ENCODE measurements around the gene SPTBN1.

SPTBN1 gene

DNA sequence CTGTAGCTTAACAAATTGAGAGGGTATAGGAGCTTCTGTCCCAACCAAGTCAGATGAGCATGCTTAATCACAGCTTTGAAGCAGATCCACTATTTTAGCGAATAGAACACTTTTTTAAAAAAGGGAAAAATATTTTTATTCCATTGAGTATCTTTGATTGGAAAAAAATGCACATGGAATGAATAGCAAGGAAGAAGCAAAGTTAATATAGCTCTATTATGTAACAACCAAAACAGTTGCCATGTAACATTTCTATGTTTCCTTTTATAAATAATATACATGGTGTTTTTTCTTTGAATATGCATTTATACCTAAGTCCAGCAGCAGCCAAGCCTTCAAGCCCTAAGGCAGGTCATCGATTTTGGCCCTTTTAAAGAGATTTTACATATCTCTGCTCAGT is 21.4 kb upstream of the SPTBN1 start:
- DNase-seq = no peak

DNA sequence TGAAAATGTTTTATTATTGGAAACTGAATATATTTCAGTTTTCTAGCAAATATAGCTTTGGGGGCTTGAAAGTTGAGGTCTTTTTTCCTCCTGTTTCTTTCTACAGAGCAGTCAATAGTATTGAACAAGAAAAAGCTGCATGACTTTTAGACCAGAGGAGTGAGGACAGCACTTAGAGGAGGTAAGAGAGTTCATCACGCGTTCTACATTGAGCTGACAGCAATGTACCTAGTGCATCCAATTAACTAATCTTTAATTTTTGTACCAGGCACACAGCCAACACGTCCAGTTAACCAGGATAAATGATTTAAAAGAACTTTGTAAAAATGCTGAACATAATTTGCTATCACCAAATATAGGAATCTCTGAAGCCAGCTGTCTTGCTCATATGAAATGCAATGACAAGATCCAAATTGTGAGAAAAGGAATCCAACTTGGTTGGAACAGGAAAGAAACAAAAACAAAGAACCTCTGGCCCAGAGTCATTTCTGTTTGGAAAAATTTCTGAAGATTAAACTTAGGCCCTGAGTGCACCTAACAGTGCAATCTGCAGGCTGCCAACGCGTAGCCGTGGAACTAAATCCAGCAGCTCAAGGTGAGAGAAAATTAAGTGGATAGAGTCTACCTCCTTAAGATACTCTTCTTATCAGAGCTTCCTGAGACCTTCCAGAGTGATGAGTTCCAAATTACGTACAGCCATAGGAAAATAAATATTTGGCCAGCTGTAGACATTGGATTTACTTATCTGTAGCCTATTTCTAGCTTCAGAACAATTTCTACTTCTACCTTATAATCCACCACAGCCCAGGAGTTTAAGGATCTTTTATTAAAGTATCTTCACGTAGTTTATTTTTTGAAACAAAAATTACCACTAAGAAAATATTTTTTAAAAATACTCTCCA is 20.6 kb upstream of the SPTBN1 start:
- no peak for DNase-seq

DNA sequence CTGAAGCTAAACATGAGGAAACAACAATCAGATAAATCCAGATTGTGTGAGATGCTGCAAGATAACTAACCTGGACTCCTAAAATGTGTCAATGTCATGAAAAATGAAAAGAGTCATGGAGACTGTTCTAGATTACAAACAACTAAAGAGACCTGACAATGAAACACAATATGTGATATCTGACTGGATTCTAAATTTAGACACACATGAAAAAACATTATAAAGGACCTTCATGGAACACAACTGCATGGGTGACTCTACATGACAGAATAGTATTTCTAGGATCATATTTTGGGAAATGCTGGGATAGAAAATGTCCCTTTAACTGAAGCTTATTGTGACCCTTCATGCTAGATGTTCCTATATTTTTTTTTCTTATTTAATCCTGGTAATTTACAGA is 18.5 kb upstream of the SPTBN1 start:
- no peak for DNase-seq

DNA sequence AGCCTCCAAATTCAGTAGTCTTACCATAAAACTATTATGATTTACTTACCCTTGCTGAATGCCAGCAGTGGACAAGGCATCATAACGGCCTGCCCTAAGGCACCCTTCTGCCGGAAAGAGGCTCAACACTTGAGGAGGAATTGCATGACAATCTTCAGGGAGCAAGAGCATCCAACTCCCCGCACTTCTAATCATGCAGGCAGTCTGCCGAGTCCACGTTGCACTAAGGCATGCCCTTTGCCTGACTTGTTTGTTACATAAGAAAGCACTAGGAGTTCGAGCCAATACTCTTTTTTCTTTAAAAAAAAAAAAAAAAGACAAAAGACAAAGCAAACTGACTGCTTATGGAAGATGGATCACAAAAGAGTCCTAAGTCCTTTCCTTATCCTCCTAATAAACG is 17.9 kb upstream of the SPTBN1 start:
- no peak for DNase-seq

DNA sequence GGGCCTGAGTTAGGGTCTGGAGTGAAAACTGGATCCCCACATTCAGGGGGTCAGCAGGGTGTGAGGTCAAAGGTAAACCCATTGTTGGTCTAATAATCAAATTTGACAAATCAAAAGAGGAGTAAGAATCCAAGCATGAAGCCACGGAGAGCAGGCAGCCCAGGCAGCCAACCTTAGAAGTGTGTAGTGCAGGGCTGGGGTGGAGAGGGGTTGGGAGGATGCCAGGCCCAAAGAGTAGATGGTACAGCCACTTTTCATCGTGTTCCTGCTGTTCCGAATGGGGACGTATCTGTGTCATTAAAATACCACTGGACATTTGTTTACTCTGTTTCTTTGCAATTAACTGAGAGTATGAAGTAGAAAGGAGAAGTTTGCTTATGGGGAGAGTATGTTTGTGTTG is 16.5 kb upstream of the SPTBN1 start:
- DNase-seq = no peak

DNA sequence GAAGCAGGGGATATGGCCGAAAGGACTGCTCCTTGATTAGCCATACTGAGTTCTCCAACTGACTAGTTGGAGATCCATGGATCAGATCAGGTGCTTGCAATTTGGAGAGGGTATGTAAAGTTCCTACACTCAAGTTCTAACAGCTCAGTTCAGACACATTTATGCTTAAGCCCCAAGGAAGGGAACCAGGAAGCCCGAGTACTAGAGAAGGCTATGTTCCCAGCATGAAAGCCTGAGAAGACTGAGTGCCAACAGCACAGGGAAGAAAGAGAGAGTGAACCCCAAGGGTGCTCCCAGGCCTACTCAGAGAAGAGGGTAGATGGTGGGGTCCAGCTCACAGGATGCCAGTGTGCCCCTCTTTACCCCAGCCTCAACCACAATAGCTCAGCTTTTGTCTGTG is 16.1 kb upstream of the SPTBN1 start:
- DNase-seq = no peak

DNA sequence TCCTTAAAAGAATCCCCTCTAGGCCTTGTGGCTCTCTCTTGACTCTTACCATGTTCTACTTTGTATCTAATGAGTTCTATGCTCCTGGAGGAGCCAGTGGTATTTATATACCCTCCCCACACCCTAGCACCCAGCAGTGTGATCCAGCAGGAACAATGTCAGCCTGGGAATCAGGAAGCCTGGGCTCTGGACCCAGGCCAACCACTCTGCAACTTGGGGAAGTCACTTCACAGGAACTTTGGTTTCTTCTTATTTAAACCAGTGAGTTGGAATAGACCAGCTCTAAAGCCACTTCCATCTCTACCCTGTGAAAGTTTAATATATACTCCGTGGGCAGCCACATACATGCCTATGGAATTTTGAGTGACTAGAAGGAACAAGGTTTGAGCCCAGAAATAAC is 11.6 kb upstream of the SPTBN1 start:
- DNase-seq = no peak

DNA sequence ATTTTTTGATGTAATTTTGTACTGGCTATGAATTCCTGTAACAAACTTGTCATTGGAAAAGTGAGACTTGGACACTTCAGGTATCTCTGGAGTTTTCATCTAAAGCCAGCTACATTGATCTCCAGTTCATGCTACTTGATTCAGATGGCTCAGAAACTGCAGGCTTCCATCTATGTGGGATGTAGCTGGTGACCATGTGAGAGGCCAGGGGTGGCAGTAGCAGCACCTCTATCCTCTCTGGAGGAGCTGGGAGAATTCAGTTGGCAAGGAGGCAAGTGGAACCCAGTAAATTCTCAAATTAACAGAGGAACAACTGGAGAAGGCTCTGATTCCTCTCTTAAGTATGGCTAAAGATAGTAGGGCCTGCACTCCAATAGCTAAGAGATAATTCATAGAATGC is 10.0 kb upstream of the SPTBN1 start:
- DNase-seq = no peak

DNA sequence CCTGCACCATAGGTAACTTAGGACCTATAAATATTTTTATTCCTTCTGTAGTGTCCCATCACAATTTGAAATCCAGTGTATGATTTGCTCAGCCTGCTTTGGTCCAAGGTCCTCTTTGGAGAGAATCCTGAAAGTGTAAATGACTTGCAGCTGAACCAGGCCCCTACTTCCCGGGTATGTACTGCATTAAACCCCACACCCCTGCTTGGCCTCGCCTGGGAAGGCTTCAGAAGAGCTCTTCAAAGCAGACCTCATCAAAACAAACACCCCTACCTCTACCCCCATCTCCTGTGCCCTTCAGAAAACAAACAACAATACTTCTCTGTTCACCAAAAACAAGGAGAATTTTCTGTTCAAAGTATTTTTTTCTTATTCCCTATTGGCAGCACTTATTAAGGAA is 9.5 kb upstream of the SPTBN1 start:
- DNase-seq = no peak

DNA sequence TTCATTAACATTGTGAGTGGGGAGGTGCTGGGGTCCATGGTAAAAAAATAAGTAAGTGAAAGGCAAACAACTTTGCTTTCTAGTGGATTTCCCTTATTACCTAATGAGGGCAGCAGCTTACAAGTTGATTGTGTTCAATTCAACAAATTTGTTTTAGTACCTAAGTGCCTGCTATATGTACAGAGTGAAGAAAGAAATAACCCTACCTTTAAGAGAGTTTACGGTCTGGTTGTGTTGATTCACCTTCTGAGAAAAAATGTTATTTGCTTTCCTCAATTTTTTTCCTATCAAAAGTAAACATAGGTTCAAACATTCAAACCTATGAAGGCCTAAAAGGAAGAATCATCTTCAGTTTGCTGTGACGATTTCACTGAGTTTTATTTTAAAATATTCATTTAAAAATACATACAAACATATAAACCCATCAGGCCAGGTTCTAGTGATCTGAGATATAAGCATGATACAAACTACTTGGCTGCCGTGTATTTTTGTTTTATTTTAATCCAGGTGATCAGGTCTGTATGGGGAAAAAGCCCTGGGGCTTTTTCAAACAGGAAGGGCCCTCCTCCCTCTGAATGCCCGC is 1.5 kb upstream of the SPTBN1 start:
- DNase-seq = no peak

DNA sequence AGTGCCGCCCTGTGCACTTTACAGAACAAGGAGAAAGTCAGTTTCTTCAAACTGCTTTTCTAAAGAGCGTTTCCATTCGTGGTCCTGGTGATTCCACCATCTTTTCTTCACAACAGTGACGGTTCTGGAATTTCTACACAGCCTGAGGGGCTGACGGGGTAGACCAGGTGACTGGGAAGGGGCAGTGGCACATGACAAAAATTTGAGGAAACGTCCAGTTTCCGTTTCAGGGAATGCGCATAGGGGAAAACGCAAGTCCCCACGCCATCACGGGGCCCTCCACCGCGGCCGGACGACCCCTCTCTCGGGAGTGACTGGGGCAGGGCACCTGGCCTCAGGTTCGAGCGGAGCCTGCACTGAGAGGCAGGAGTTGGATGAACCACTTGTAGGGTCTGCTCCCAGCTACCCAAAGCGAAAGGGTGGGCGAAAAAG is 980 bp upstream of the SPTBN1 start:
- no peak for DNase-seq

DNA sequence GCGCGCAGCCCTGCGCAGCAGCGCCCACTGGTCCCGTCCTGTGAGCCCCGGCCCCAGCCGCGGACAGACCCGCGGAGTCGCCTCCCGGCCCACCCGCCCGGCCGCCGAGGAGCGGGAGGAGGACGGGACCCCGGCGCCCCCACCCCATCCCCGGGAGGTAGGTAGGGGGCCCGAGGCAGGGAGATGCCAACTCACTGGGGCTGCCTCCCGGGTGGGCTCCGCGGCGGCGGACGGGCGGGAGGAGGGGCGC is 160 bp downstream of the SPTBN1 start:
- DNase-seq = no peak

DNA sequence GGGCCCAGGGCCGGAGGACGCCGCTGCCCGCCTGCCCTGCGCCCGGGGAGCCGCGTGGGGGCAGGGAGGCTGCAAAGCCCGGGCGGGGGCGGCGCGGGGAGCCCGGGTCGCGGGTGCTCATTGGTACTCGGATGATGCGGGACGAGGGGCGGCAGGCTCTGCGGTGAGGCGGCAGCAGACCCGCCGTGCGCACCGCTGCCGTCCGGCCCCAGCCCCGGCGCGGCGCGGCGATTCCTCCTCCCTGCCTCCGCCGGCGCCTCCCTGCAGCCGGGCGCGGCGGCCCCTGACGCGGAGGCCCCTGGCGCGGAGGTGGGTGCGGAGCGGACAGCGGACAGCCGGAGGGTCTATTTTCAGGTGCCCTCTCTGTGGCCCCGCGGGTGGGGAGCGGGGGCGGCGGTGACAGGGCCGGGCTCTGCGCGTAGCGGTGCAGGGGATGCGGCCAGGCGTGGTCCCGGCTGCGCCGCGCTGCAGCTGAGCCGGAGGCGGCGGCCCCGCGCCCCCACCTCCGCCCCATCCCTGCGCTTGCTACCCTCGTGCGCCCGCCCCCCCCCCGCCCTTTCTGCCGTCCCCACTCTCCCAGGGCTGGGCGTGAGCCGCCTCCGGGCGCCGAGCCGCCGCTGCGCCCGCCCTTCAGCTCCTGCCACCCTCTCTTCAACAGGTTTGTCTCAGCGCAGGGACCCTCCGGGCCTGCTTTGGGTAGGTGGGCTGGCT is 640 bp downstream of the SPTBN1 start:
- no peak for DNase-seq

DNA sequence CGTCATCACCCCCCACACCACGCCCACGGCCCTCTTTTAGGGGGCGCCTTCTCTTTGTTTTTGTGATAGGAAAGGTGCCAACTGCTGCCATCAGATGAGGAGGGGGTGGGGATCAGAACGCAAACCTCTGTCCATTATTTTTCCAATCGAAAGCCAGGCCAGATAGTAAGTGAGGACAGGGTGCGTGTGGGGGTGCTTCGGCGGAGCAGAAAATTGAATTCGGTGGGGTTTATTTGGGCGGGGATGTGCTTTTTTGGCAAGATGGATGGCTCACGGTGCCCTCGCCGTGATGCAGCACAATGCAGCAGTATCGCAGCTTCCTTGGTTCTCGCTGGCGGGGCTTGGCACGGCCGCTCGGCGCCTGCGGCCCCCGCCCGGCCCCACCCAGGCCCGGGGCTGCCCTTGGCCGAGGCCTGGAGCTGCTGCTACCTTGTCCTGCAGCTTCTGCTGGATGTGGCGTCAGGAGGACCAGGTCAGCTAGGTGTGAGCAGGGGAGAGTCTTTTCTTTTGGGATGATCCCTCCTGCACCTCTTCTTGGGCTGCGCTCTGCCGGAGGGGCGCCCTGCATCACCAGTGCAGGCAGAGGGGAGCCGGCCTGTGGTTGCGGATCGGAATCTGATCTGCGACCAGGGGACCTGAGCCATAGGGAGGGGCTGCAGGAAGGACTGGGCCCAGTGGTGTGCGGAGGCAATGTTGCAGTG is 1.3 kb downstream of the SPTBN1 start:
- no peak for DNase-seq

DNA sequence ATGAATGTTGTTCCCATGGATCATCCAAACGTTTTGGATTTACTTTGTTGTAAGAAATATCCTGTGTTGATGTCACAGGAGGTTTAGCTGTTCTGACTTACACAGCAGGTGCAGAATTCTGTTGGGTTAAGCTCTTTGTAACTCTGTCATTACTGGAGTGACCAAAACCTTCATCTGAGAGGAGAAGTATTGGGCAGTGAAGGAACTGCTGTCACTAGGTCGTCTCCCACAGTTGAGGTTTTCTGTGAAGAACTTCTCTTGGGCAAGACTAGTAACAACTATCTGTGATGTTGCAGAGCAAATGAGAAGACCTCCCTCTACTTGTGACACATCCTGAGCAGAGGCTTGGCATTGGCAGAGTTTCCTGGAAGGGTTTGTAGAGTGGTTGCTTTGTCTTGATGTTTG is 2.9 kb downstream of the SPTBN1 start:
- no peak for DNase-seq

DNA sequence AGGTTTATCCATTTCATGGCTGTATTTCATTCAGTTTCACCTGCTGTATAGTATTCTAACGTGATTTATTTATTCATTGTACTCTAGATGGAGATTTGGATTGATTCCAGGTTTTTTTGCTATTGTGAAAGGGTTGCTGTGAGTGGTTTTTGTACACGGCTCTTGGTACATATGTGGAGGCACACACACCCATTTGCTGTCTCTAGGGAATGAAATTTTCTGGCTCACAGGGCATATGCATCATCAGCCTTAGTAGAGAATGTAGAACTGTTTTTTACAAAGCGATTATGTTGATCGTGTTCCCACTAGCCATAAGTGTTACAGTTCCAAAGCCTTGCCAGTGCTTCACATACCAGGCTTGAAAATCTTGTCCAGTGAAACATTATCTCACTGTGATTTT is 5.1 kb downstream of the SPTBN1 start:
- DNase-seq = no peak

DNA sequence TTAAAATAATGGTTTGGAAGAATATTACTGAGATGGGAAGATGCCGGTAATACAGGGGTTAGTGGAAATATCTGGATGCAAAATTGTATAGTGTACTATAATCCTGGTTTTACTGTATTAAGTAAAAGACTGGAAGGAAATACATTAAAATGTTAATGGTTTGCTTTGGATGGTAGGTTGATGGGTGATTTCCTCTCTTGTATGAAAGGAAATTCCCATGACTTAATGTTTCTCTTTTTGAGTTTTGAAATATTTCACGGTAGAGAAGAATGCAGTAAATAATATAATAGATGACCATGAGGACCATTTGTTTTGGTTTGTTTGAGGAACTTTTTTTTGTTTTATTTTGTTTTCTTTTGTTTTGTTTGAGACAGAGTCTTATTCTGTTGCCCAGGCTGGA is 8.2 kb downstream of the SPTBN1 start:
- no peak for DNase-seq

DNA sequence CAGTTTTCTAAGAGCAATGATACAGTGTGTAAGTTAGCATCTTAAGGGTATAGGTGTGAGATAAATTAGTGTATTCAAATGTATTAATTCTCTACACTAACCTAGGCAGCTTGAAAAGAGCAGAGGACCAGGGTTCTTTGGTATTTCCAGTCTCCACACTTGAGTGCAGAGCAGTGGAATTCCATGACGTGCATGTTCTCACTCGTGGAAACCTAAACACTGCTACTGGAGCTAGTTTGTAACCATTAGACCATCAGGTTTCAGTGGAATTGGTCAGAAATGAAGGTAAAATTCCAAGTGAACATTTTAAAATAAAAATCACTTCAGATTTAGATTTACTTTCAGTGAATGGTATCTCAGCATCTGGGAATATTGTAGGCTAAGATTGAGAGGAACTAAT is 9.0 kb downstream of the SPTBN1 start:
- no peak for DNase-seq

DNA sequence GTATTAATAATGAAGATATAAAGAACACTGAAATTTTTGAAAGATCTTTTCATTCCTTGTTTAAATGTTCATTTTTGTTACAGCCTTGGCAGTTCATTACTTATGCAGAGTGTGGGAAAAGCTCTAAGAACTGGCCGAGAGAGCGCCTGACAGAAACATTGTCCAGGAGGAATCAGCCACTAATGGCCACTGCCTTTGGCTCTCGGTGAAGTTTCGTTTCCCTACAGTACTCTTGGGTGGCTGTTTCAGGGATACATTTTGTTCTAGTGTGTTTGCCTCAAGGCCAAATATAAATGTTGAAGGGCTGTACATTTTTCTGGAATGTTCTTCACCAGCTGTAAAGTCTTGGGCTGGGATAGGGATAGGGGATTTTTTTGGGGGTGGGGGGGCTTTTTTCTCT is 10.7 kb downstream of the SPTBN1 start:
- no peak for DNase-seq

DNA sequence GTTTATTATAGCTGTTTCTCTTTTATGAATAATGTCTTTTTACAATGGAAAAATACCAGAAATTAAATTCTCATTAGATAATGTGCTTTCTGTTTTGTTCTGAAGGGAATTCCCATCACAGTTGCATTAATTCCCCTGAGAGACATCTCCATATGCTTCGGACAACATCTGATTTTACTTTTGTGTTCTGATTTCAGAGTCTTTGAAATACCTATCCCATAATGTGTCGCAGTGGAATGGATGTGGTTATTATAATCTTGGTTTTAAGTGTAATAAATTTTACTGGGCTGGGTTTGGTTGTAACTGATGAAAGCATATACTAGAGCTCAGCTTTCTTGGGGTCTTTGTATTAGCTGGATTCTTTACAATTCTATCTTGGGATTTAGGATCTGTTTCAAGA is 12.5 kb downstream of the SPTBN1 start:
- no peak for DNase-seq

DNA sequence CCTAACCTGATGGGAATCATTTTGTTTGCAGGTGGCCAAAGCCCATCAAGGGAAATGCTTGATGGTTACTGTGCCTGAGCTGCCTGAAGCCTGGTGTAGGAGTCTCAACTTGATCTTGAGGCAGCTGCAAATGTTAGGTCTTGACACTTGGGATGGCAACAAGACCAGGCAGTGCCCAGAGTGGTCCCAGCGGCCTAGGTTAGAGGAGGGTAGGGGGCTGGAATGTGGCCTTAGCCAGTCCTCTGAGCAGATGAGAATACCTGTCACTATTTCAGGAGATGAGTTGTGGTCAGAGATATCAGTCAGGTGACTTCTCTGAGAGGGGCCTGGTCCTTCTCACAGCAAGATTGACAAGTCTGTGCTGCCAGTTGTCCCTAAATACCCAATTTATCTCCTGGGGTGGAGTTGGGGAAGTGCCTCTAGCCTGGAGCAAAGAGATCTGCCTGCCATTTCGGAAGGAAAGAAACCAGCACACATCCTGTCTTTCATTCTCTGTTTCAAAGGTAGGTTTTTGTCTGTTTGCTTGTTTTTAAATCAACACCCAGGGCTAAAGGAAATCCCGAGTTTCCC is 13.4 kb downstream of the SPTBN1 start:
- DNase-seq = no peak

DNA sequence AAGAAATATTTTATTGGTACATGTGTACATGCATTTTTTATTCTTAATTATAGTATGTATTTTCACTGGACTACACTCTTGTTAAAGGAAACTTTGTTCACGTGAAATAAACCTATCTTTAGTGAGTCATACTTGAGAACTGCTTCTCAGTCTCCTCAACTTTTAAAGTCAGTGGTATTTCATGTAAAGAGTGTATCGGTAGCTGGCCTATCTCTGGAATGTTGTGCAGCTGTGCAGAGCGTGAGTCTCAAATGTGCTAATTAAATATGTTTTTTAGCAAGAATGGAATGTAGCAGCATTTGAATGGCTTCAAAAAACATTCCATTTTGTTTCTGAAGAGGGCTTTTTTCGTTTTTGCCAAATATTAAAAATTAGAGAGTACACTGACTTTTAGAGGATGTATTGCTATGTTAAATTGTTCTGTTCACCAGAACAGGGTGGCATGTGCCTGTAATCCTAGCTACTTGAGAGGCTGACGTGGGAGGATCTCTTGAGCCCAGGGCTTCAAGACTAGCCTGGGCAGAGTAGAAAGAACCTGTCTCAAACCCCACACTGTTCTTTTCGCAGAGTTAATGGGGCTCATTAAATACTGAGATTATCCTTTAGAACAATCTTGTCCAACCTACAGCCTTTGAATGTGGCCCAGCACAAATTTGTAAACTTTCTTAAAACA is 14.3 kb downstream of the SPTBN1 start:
- DNase-seq = no peak

DNA sequence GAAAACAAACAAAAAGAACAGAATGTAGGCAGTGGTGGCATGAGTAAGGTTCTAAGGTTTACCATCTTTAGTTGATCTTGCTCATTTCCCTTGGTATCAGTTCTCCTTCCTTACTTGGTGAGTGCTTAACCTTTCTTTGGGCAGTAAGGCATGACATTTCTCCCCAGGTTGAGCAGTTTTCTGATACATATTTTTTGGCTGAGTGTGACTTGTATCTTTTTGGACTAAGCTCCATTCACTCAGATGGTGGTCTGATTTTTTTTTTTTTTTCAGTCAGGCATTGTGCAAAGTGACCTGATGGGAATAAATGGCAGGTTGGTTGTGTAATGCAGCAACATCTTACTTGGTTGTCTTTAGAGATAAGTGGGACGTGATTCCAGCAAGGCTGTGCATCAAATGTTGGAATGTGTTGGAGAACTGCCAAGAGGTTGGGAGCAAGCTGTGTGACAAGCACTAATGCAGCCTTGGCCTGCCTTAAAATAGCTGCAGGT is 15.1 kb downstream of the SPTBN1 start:
- no peak for DNase-seq
